Activated T-helper 2 cell treated with anti-CD3 and anti-CD28 coated beads, Interferon-gamma antibody, Interleukin-2, Interleukin-4, amounts not matched to agents 10 μg/mL and 5 μg/mL and 100 μg/mL, durations not matched to agents 14 hours and 24 hours and 36 hours (primary cell): ENCODE results near the gene ECHS1. TPM values are rescaled to one million over a fixed set of nuclear protein-coding genes. Genes with fewer than 3 reads are reported as not detected.

Source experiments
- total RNA-seq: library from RNA; stranded (reverse); gene quantifications from 2 replicates; pipeline ENCODE4 v1.2.3, GENCODE V29; 2022

ECHS1 gene
- total RNA-seq, 1 donor from 2014 or later, result 74.2 TPM

Other genes with a start within 250 kb of the ECHS1 start
- gene KNDC1, start 213.1 kb downstream of the ECHS1 start, total RNA-seq, result 0.39 and 0.51 TPM in 2 replicates
- 0.16 and 0.28 TPM in 2 replicates for gene UTF1, start 143.1 kb downstream of the ECHS1 start, total RNA-seq
- 0.07 TPM in 1 of 2 replicates, not detected in the other for gene VENTX, start 135.5 kb downstream of the ECHS1 start, total RNA-seq
- gene ADAM8, start 96.5 kb downstream of the ECHS1 start, total RNA-seq, result 214 and 220 TPM in 2 replicates
- gene TUBGCP2, start 64.5 kb downstream of the ECHS1 start, total RNA-seq, result 60.4 and 64.7 TPM in 2 replicates
- gene ZNF511, start 64.4 kb downstream of the ECHS1 start, total RNA-seq, result 88.4 and 89.7 TPM in 2 replicates
- not detected in 2 replicates for gene CALY, start 36.5 kb downstream of the ECHS1 start, total RNA-seq
- gene PRAP1, start 26.0 kb downstream of the ECHS1 start, total RNA-seq, result not detected in 2 replicates
- gene FUOM, start 15.3 kb downstream of the ECHS1 start, total RNA-seq, result 44.0 and 45.7 TPM in 2 replicates
- gene PAOX, start 5.9 kb upstream of the ECHS1 start, total RNA-seq, result 11.9 and 13.2 TPM in 2 replicates
- 67.6 and 69.0 TPM in 2 replicates for gene MTG1, start 20.8 kb upstream of the ECHS1 start, total RNA-seq
- gene SPRN, start 51.3 kb upstream of the ECHS1 start, total RNA-seq, result not detected in 2 replicates
- 1.3 and 1.4 TPM in 2 replicates for gene SCART1, start 80.6 kb upstream of the ECHS1 start, total RNA-seq
- gene CYP2E1, start 154.0 kb upstream of the ECHS1 start, total RNA-seq, result 0.16 TPM in 1 of 2 replicates, not detected in the other
- 0.23 and 0.62 TPM in 2 replicates for gene SYCE1, start 192.2 kb upstream of the ECHS1 start, total RNA-seq